WTC11 (cell line): ENCODE measurements around the gene COMTD1. TPM values are rescaled to one million over a fixed set of nuclear protein-coding genes. Genes with fewer than 3 reads are reported as not detected.

Source experiments
- ATAC-seq: fragments of 200-7000 bp; cut with Tn5 transposase; 2 replicates; pipeline ENCODE4 v1.10.0; 2021; ENCODE audit warnings: mild to moderate bottlenecking, moderate library complexity
- Bru-seq: library from RNA; stranded (reverse); fragments of 400-500 nt; gene quantifications from one replicate; lab custom pipeline; 2021; lab: Mats Ljungman, UMichigan
- CTCF ChIA-PET: fragments of 300-600 bp; sonication (Branson Sonifier 250); formaldehyde crosslinking; loops from one replicate; lab custom pipeline; 2021; ENCODE audit warnings: antibody characterized with exemption; lab: Charles Lee
- POLR2A ChIA-PET: fragments of 350-600 bp; sonication (Branson Sonifier 250); formaldehyde crosslinking; loops from one replicate; lab custom pipeline; 2021; ENCODE audit warnings: antibody characterized with exemption; lab: Charles Lee
- DNase-seq: peaks from one replicate; pipeline ENCODE4 v3.0.0; 2021; ENCODE audit warnings: low spot score
- H3K27ac Mint-ChIP-seq: 2 replicates; pipeline ENCODE4 v1.8.0; 2021; ENCODE audit warnings: mixed read lengths
- H3K27me3 Mint-ChIP-seq: 2 replicates; pipeline ENCODE4 v1.8.0; 2021; ENCODE audit warnings: low read depth, mild to moderate bottlenecking, moderate library complexity, mixed read lengths
- H3K36me3 Mint-ChIP-seq: 2 replicates; pipeline ENCODE4 v1.8.0; 2021; ENCODE audit warnings: mixed read lengths
- H3K4me1 Mint-ChIP-seq: 2 replicates; pipeline ENCODE4 v1.8.0; 2022; ENCODE audit warnings: mixed read lengths
- H3K4me3 Mint-ChIP-seq: 2 replicates; pipeline ENCODE4 v1.8.0; 2021; ENCODE audit warnings: mild to moderate bottlenecking, moderate library complexity, mixed read lengths
- H3K9me3 Mint-ChIP-seq: 2 replicates; pipeline ENCODE4 v1.8.0; 2021; ENCODE audit warnings: mixed read lengths
- ATF3 ChIP-seq: sonication (generic); formaldehyde crosslinking; conservative IDR thresholded peaks from 2 replicates; pipeline ENCODE4 v1.8.1; 2022; ENCODE audit warnings: mild to moderate bottlenecking, missing genetic modification reagents
- ATF6 ChIP-seq: sonication (generic); formaldehyde crosslinking; IDR thresholded peaks from 2 replicates; pipeline ENCODE4 v1.8.1; 2023; ENCODE audit warnings: mild to moderate bottlenecking, missing genetic modification reagents
- CDX4 ChIP-seq: fragments of 250-450 bp; sonication (Bioruptor Pico); IDR thresholded peaks from 2 replicates; pipeline ENCODE4 v1.9.0; 2021; ENCODE audit warnings: moderate library complexity, mild to moderate bottlenecking, inconsistent platforms, borderline replicate concordance
- EMX1 ChIP-seq: fragments of 250-450 bp; sonication (Bioruptor Pico); IDR thresholded peaks from 2 replicates; pipeline ENCODE4 v1.8.0; 2021; ENCODE audit warnings: mild to moderate bottlenecking
- FOXP4 ChIP-seq: sonication (generic); formaldehyde crosslinking; IDR thresholded peaks from 2 replicates; pipeline ENCODE4 v1.8.0; 2022; ENCODE audit warnings: mild to moderate bottlenecking, missing genetic modification reagents
- GTF2I ChIP-seq: fragments of 250-450 bp; sonication (Bioruptor Pico); conservative IDR thresholded peaks from 2 replicates; pipeline ENCODE4 v1.4.0; 2021; ENCODE audit warnings: mild to moderate bottlenecking
- HMGA2 ChIP-seq: fragments of 250-450 bp; sonication (Bioruptor Pico); IDR thresholded peaks from 2 replicates; pipeline ENCODE4 v1.4.0; 2021; ENCODE audit warnings: mild to moderate bottlenecking, moderate library complexity
- IRF1 ChIP-seq: sonication (generic); formaldehyde crosslinking; IDR thresholded peaks from 2 replicates; pipeline ENCODE4 v1.8.0; 2023; ENCODE audit warnings: missing genetic modification reagents
- NFATC4 ChIP-seq: fragments of 250-450 bp; sonication (Bioruptor Pico); IDR thresholded peaks from 2 replicates; pipeline ENCODE4 v1.9.0; 2021; ENCODE audit warnings: mild to moderate bottlenecking
- RELA ChIP-seq: sonication (generic); formaldehyde crosslinking; IDR thresholded peaks from 2 replicates; pipeline ENCODE4 v1.8.1; 2022; ENCODE audit warnings: missing genetic modification reagents, mild to moderate bottlenecking, borderline replicate concordance
- SP1 ChIP-seq: sonication (generic); formaldehyde crosslinking; conservative IDR thresholded peaks from 2 replicates; pipeline ENCODE4 v1.8.1; 2022; ENCODE audit warnings: missing genetic modification reagents
- TEAD4 ChIP-seq: sonication (generic); formaldehyde crosslinking; IDR thresholded peaks from 2 replicates; pipeline ENCODE4 v1.8.0; 2022; ENCODE audit warnings: mild to moderate bottlenecking, missing genetic modification reagents
- ZBTB21 ChIP-seq: sonication (generic); formaldehyde crosslinking; IDR thresholded peaks from 2 replicates; pipeline ENCODE4 v1.8.1; 2023; ENCODE audit warnings: mild to moderate bottlenecking, missing genetic modification reagents, borderline replicate concordance
- ZMAT4 ChIP-seq: fragments of 250-450 bp; sonication (Bioruptor Pico); IDR thresholded peaks from 2 replicates; pipeline ENCODE4 v1.9.0; 2021; ENCODE audit warnings: mild to moderate bottlenecking
- ZNF219 ChIP-seq: sonication (generic); formaldehyde crosslinking; IDR thresholded peaks from 2 replicates; pipeline ENCODE4 v1.8.0; 2023; ENCODE audit warnings: missing genetic modification reagents, mild to moderate bottlenecking, borderline replicate concordance
- ZNF232 ChIP-seq: sonication (generic); formaldehyde crosslinking; IDR thresholded peaks from 2 replicates; pipeline ENCODE4 v1.8.0; 2022; ENCODE audit warnings: mild to moderate bottlenecking, missing genetic modification reagents
- ZNF281 ChIP-seq: sonication (generic); formaldehyde crosslinking; IDR thresholded peaks from 2 replicates; pipeline ENCODE4 v1.8.0; 2023; ENCODE audit warnings: mild to moderate bottlenecking, missing genetic modification reagents
- ZNF532 ChIP-seq: fragments of 250-450 bp; sonication (Bioruptor Pico); IDR thresholded peaks from 2 replicates; pipeline ENCODE4 v1.9.0; 2021; ENCODE audit warnings: mild to moderate bottlenecking, borderline replicate concordance
- long read RNA-seq, 3 experiments: library from RNA in 1 of 3; library from capped mRNA in 1 of 3; library from polyadenylated mRNA in 1 of 3; unstranded in 2 of 3; stranded (forward) in 1 of 3; transcript quantifications; one replicate each; pipeline ENCODE4 v2.0.0, GENCODE V29; 2021
- total RNA-seq: library from RNA; stranded (reverse); gene quantifications from 3 replicates; pipeline ENCODE4 v1.2.3, GENCODE V29; 2021

COMTD1 gene
- 46.3 to 49.5 TPM (median 47.8 TPM) in 3 replicates for total RNA-seq
- percentile 55 among the genes with signal in this experiment for Bru-seq, nascent RNA
- long read RNA-seq, experiment 1, transcript COMTD1-201 (7 exons, 976 nt): major isoform, 21 of 49 reads
- long read RNA-seq, experiment 1, transcript COMTD1-204 (5 exons, 796 nt): minor isoform, 6 of 49 reads
- long read RNA-seq, experiment 1, partial matches to known transcripts: 9 of 49 reads
- long read RNA-seq, experiment 1, other reads (novel, unspliced or antisense): 11 of 49 reads
- long read RNA-seq, experiment 2, transcript COMTD1-204 (5 exons, 796 nt): minor isoform, 7 of 63 reads
- long read RNA-seq, experiment 2, transcript COMTD1-201 (7 exons, 976 nt): major isoform, 27 of 63 reads
- long read RNA-seq, experiment 2, partial matches to known transcripts: 12 of 63 reads
- long read RNA-seq, experiment 2, other reads (novel, unspliced or antisense): 14 of 63 reads
- long read RNA-seq, experiment 3: 0 reads

- ChIA-PET POLR2A (interaction anchor here (0.6 to 2.7 kb wide), 5 partner anchors 25 to 1085 kb away, joined by 3 to 19 read pairs (median 3); partner anchors contain the start of genes AP3M1 and VDAC2), CTCF (interaction anchor here (0.6 to 6.3 kb wide), 62 partner anchors 10 to 1097 kb away, joined by 3 to 145 read pairs (median 4); partner anchors contain the start of genes ADK, AP3M1, KAT6B and SAMD8)
- peak; percentile 97 for DNase-seq
- H3K27ac Mint-ChIP-seq: no peak within 1 kb of the TSS
- peak; percentile 46 for ATAC-seq
- H3K4me1 Mint-ChIP-seq: peaks cover 22% of the 10 kb centered on the region
- peak within 1 kb of the TSS; percentile 66 for H3K4me3 Mint-ChIP-seq
- H3K9me3 Mint-ChIP-seq: no peaks in the 10 kb centered on the region
- H3K27me3 Mint-ChIP-seq: no peaks in the 10 kb centered on the region; the same call in 1 of the 2 replicates
- peaks cover 26% of the 10 kb centered on the region for H3K36me3 Mint-ChIP-seq
- TF ChIP-seq ZBTB21 (CRISPR knock-in tag) (no peak), ZMAT4 (no peak), SP1 (CRISPR knock-in tag) (0 out of 2 replicates have a peak, but pooled peaks have one; percentile 25), RELA (CRISPR knock-in tag) (no peak), ATF6 (CRISPR knock-in tag) (no peak), IRF1 (CRISPR knock-in tag) (no peak), CDX4 (no peak), ZNF219 (CRISPR knock-in tag) (no peak), ATF3 (CRISPR knock-in tag) (no peak), ZNF232 (no peak), ZNF532 (CRISPR knock-in tag) (no peak), NFATC4 (CRISPR knock-in tag) (no peak), TEAD4 (no peak), EMX1 (CRISPR knock-in tag) (no peak), HMGA2 (no peak), GTF2I (0 out of 2 replicates have a peak, but pooled peaks have one; percentile 24), FOXP4 (CRISPR knock-in tag) (no peak), ZNF281 (CRISPR knock-in tag) (no peak)
These were observed at the start of gene COMTD1 for GRCh38 chr10:75235375-75236177. TSS of gene COMTD1 (minus strand) at chr10:75235957. CDS start at chr10:75235928, 29 bp downstream.
